ENCODE data around the gene PRKCA.

DNA sequence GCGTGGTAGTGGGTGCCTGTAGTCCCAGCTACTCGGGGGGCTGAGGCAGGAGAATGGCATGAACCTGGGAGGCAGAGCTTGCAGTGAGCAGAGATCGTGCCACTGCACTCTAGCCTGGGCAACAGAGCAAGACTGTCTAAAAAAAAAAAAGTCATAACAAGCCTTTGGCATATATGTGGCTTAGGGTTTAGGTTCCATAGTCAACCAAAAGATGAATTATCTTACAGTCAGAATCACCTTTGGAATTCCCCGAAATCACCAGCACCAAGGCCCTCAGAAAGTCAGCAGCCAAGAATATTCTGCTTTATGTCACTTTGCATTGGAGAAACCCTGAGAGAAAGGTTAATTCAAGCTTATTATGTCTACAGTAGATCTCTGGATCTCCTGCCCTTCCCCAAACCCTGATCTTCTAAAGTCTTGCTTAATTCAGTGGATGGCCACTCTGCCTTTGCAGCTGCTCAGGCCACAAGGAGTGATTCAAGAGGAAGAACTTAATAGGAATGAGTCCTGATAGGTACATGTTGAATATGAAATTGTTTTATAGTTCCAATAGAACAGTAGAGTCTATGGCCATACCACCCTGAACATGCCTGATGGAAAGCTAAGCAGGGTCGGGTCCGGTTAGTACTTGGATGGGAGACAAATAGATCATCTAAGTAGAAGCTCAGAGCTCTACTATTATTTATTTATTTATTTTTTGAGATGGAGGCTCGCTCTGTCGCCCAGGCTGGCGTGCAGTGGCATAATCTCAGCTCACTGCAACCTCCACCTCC is 336.5 kb downstream of the PRKCA start:
- TF ChIP-seq, protein P1, sequence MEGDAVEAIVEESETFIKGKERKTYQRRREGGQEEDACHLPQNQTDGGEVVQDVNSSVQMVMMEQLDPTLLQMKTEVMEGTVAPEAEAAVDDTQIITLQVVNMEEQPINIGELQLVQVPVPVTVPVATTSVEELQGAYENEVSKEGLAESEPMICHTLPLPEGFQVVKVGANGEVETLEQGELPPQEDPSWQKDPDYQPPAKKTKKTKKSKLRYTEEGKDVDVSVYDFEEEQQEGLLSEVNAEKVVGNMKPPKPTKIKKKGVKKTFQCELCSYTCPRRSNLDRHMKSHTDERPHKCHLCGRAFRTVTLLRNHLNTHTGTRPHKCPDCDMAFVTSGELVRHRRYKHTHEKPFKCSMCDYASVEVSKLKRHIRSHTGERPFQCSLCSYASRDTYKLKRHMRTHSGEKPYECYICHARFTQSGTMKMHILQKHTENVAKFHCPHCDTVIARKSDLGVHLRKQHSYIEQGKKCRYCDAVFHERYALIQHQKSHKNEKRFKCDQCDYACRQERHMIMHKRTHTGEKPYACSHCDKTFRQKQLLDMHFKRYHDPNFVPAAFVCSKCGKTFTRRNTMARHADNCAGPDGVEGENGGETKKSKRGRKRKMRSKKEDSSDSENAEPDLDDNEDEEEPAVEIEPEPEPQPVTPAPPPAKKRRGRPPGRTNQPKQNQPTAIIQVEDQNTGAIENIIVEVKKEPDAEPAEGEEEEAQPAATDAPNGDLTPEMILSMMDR (IDR thresholded peaks at IDR 0.05), result no peak
- no peak for TF ChIP-seq POLR2AphosphoS5 (IDR thresholded peaks at IDR 0.05)
